ENCODE results near the gene IDI2.

IDI2 gene

DNA sequence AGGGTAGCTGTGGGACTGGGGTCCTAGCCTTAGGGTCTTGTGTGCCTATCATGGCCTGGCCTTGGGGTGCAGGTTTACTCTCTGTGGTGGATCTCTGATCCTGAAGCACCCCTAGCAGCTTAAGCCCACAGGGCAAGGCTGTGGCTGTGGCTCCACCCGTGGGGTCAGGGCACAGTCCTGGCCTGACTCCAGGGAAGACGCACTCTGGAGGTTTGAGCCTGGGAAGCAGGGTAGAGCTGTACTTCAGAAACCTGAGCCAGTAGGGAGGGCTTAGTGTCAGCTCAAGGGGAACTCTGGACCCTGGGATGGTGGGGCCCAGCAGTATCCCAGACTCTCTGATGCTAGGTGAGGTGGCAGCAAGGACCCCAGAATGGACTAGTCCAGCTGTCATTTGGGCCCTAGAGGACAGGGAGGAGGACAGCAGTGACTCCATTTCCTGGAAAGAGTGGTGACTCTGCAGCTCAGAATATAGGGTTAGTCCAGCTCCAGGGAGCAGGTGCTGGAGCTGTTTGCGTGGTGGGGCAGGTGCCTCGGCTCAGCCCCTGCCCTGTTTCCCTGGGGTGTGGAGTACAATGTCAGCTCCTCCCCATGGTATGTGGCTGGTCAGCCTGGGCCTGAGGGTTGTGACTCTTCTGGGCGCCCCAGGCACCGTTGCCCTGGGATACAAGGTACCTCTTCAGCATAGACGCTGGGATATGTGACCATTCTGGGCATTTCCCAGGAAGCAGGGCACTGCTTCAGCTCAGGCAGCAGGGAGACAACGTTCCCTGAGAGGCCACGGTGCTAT lies 21.6 kb downstream of the IDI2 start:
- no peak for DNase-seq

DNA sequence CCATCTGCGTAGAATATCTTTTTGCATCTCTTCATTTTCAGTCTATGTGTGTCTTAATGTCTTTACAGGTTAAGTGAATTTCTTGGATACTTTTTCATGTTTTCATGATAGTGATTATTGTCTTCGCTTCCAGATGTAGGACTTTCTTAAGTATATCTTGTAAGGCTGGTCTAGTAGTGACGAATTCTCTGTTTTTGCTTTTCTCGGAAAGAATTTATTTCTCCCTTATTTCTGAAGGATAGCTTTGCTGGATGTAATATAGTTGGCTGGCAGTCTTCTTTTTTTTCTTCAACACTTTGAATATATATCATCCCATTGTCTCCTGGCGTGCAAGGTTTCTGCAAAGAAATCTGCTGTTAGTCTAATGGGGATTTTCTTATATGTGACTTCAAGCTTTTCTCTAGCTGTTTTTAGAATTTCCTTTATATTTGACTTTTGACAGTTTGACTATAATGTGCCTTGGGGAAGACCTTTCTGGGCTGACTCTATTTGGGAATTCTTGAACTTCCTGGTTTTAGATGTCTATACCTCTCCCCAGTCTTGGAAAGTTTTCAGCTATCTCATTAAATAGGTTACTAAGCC lies 23.1 kb downstream of the IDI2 start:
- no peak for DNase-seq

DNA sequence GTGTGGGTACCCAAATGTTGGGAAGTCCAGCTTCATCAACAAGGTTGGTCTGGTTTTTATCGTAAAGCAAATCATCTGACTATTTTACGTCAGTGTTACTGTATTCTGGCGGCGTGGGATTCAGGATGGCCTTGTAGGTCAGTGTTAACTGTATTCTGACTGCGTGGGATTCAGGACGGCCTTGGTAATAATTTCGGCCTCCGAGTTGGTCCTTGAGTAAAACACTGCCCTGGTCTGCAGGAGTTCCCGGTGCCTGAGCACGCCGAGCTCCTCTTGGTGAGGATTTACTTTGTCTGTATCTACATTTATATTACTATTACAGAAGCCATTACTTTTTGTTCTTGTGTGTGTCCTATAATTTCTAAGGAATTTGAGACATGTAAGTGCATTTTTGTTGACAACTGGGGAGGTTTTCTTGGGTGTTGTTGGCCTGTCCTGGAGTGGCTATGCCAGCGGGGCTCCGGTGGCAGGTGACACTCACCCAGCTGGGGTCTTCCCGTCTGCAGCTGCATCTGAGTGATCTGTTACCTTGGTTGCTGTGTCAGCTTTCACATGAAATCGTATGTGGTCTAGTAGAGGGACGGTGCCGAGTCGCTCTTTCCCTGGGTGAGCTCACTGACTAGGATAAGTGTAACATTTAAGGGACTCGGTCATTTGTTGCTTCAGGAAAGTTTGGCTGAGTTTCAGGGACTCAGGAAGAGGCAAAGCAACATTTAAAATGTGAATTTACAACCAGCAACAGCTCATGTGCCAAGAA lies 28.2 kb downstream of the IDI2 start:
- DNase-seq = no peak

GRCh38 chr10:996031-996430 lies 29.6 kb downstream of the IDI2 start:
- DNase-seq = no peak

DNA sequence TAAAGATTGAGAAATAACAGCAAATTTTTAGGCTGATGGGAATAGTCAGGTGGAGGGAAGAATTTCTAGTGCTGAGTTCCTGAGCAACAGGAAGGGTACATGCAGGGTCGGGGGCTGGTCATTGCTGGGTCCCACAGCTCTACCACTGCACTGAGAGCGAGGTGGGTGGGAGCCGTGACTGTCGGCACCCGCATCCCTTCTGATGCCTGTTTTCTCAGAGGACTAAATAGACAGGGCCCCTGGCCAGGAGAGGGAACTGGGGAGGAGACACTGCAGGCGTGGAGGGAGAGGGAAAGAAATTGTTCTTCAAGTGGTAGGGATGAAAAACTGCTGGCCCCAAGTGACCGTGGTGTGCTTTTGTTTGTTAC lies 30.1 kb downstream of the IDI2 start:
- DNase-seq = no peak

DNA sequence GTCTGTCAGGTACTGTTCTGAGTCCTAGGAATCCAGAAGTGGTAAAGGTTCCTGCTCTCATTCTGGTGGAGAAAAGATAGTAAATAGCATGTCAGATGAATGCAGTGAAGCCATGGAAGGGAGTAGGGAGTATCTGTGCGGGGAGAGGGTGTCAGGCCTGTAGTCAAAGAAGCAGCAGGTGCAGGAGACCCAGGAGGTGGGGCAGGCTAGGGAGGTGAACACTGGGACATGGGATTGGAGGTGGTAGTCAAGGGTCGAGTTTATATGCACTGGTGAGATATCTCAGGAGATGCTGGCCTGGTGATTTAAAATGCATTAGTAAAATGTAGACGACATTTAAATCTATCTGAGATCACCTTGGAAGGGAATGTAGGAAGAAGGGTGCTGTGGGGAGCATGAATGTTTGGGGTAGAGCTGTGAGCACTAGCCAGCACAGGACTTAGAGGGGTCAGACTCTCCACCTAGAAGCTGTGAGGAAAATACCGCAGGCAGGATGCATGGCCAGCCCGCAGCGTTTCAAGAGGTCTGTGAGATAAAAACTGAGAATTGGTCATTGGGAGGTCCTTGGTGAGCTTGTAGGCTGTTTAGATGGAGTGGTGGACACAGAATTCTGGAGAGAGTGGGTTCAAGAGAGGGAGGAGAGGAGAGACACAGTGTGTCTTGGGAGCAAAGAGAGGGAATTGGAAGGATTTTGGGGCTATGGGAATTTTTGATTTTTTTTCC lies 30.7 kb downstream of the IDI2 start:
- no peak for DNase-seq

DNA sequence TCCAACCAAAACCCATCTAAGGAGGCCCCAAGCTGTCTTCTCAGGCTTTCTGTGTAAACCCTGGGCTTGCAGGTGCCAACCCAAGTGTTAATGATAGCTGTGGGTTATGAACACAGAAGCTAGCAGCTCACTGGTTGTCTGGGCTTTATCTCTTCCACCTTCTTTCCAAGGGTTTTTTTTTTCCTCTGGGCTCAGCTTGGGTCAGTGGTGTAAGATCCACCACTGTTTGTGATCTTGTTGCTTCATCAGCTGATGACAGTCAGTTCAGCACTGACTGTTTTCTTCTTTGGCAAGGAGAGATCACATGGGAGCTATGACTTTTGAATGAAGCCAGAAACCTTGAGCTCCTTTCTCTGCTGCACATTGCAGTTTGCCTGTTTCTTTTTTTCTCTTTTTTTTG lies 32.8 kb downstream of the IDI2 start:
- no peak for DNase-seq

DNA sequence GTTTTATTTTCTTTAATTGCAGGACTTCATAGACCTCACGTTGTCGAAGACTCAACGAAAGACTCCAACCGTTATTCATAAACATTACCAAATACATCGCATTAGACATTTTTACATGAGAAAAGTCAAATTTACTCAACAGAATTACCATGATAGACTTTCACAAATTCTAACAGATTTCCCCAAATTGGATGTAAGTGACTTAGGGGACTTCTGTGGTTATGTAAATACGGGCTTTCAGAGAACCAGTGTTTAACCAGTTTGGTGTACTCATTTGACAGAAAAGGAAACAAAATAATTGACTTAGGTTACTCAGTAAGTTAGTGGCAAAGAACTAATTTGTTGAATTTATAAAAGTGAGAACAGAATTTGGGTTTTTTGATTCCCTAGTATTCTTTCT lies 33.2 kb downstream of the IDI2 start:
- DNase-seq = no peak

DNA sequence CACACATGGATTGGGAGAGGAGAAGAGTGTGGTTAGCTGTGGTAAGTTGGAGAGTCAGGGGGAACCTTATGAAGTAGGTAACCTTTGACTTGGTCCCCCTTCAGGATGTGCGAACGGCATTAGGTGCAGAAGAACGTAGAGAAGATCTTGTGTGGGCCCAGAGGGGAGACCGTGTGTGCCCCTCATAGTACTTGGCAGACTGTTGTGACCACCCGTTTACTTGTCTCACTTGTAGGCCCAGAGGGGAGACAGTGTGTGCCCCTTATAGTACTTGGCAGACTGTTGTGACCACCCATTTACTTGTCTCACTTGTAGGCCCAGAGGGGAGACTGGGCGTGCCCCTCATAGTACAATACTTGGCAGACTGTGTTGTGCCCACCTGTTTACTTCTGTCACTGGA lies 34.9 kb downstream of the IDI2 start:
- no peak for DNase-seq

DNA sequence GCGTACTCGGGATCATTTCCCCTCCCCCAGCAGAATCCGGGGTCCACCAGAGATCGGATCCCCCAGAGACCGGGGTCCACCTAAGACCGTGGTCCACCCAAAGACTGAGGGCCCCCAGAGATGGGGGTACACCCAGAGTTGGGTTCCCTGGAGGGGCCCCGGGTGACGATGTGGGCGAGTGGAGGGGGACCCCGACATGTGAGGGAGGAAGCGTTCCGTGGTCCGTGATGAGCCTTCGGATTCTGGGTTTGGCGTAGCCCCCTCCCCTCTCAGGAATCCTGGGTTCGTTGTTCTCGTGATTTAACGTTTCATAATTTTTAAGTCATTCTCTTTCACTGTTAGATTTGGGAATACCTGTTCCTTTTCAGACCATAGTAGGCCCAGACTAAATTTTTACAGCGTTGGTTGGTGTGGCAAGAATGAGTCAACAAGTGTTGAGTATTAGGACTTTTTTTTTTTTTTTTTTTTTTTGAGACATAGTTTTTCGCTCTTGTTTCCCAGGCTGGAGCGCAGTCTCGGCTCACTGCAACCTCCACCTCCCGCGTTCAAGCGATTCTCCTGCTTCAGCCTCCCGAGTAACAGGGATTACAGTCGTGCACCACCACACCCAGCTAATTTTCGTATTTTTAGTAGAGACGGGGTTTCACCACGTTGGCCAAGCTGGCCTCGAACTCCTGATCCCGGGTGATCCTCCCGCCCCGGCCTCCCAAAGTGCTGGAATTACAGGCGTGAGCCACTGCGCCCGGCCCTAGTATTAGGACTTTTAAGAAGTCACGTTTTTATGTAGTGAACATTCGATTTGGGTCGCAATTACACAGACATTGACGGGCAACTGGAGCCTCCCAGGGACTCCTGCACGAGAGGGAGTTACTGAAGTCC lies 36.8 kb downstream of the IDI2 start:
- DNase-seq = no peak

GRCh38 chr10:987870-988666 lies 37.6 kb downstream of the IDI2 start, which contains the start of gene GTPBP4:
Gene GTPBP4 (plus strand): TSS chr10:988434. CDS start chr10:988480, 46 bp downstream.
- peak; percentile 71 for DNase-seq

GRCh38 chr10:987620-987869 lies 38.1 kb downstream of the IDI2 start:
- no peak for DNase-seq

DNA sequence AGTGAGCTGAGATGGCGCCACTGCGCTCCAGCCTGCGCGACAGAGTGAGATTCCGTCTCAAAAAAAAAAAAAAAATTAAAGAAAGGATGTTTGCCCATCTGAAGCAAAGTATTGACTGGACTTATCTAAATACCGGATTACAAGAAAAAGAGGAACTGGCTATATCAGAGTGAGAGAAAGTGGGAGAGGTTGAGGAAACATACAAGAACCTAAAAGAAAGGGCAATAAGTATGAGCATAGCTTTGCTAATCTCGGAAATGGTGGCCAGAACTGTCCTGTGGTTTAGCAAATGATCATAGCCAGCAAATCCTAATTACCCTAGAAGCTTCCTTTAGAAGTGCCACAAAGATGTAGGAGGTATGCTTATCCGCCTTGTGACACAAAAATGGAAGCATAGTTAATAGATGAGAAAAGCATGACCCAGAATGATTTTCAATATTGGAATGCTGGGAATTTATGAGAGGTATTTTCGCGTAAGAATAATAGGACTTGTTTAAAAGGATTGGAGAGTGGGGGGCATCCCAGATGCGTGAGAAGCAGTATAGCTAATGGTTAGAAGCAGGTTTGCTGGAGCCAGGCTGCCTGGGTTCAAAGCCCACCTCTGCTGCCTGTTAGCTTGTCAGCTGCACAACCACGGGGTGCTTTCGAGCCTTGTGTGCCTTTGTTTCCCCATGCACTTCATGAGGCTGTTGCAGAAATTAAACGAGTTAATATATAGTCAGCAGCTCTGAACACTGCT lies 38.6 kb downstream of the IDI2 start:
- no peak for DNase-seq

DNA sequence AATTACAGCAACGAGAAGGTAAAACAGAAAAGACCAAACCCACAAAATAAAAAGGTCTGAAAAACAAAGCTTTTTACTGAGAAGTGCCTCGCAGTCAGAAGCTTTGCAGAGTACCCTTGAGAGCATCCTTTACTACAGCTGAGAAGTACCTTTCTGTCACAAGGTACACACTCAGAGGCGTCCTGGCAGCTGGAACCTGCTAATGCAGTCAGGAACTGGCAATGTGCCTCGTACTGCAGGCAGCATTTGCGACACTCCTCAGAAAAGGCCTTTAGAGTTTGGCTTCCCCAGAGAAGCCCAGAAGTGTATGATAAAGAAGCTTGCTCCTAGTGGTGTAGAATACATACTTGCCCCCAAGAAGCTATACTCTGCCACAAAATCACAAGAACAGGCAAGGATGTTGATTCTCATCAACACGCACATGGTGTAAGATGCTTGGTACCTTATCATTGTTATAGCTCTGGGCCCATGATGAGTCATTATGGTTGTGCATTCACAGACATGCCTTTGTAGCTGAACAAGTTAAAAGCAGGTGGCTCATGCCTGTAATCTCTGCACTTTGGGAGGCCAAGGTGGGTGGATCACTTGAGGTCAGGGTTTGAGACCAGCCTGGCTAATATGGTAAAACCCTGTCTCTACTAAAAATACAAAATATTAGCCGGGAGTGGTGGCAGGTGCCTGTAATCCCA lies 39.4 kb downstream of the IDI2 start:
- DNase-seq = peak; percentile 12

GRCh38 chr10:985361-985760 lies 40.3 kb downstream of the IDI2 start:
- no peak for DNase-seq

- DNase-seq = no peak
These were observed 41.5 kb downstream of the IDI2 start for GRCh38 chr10:983971-984655.

DNA sequence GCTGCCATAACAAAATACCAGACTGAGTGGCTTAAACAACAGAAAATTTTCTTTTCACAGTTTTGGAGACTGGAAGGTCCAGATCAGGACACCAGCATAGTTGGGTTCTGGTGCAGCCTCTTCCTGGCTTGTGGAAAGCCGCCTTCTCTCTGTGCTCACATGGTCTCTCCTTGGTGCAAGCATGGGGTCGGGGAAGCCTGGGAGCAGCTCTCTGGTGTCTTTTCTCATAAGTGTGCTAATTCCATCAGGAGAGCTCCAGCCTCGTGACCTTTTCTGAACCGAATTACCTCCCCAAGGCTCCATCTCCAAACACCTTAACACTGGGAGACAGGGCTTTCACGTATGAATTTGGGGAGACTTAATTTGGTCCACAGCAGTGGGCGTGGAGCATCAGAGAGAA lies 42.3 kb downstream of the IDI2 start:
- no peak for DNase-seq

- no peak for DNase-seq
These were observed 45.1 kb downstream of the IDI2 start for GRCh38 chr10:980468-981093.

GRCh38 chr10:978826-979421 lies 46.7 kb downstream of the IDI2 start:
- no peak for DNase-seq

Data from NCI-H1092 treated with DMSO at 0.1 percent for 48 hours (cell line).